HL-60/S4 treated with phorbol 12-myristate 13-acetate at 8.2 ng/mL for 4 days and 3 days (cell line): Measurements from ENCODE around the gene NLRP7.

ENCODE experiments used
- in situ Hi-C: fragments of 300-500 bp; cut with MboI; formaldehyde crosslinking; loops from 2 replicates; pipeline ENCODE4 v1.15.0; 2022; ENCODE audit warnings: low sequenced_read_pairs

The NLRP7 gene

GRCh38 chr19:54877471-54877870 lies 69.9 kb downstream of the NLRP7 start:
- in situ Hi-C loops, result no loop called here

DNA sequence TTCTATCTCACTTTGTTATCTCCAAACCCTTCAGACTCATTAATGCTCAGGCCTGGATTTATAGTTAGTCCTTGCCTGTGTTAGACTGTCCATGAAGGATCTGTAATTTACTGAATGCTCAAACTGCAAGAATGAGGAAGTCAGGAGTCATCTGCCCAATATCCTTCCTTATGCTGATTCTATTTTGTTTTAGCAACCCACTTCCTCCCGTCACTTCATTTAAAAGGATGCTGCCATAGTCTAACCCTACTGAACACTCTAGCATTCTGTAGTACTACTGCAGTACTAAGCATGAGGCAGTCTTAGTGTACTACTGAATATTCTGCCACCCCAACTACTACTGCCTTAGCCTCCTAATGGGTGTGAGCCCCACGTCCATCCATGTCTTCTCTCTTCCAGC lies 71.8 kb downstream of the NLRP7 start:
- in situ Hi-C loops, result no loop called here

DNA sequence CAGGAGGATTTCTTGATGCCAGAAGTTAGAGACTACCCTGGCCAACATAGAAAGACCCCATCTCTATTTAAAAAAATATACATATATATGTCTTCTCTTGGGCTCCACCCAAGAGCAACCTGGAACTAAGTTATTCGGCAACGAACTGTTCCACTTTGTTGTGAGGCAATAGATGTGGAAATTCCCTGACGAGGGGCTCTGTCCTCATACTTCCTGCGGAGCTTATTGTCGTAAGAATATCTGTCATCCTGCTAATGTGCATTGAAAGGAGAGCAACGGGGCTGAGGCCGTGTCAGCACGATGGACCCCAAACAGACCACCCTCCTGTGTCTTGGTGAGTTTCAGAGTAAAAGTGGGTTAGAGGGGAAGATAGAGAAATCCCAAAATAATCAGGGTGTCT lies 73.3 kb downstream of the NLRP7 start, which contains the start of gene FCAR:
TSS of gene FCAR (plus strand) at position 246 of the 400 bp plus-strand sequence. CDS start at position 301, 55 bp downstream.
- in situ Hi-C loops, result no loop called here
